ENCODE data around the gene SUN5. TPM values are rescaled to one million over a fixed set of nuclear protein-coding genes. Genes with fewer than 3 reads are reported as not detected.
"Not testable (repeated sequence)": the region's sequence is repeated elsewhere in the genome, so short reads cannot be mapped to it uniquely, and the experiment has no call there.

SUN5 gene
- total RNA-seq, 1 donor from 2014 or later = not detected

- no peak for DNase-seq (ENCODE audit: low read depth)
These were observed 38.5 kb downstream of the SUN5 start for GRCh38 chr20:32965581-32966373.

DNA sequence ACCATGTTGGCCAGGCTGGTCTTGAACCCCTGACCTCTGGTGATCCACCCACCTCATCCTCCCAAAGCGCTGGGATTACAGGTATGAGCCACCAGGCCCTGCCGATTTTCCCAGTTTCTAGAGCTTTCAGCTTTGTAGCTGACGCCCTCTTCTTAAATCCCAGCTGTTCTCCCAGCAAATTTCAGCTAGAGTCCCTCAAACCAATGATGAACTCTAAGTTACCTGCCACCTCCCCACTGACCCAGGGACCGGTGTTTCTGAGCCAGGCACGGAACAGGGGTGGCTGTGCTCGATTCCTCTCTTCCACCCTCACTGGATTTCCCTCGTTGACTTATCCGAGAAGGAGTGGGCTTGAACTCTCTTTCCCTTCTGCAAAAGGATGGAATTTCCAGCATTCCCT, 39.1 kb downstream of the SUN5 start:
- no peak for DNase-seq (ENCODE audit: low read depth)

GRCh38 chr20:32964575-32964974, 39.7 kb downstream of the SUN5 start:
- no peak for DNase-seq (ENCODE audit: low read depth)

GRCh38 chr20:32963176-32963575, 41.1 kb downstream of the SUN5 start:
- DNase-seq (ENCODE audit: low read depth) = no peak

- not testable (repeated sequence) for DNase-seq (ENCODE audit: low read depth)
These were observed 41.6 kb downstream of the SUN5 start for GRCh38 chr20:32962646-32963045.

GRCh38 chr20:32962053-32962452, 42.2 kb downstream of the SUN5 start:
- no peak for DNase-seq (ENCODE audit: low read depth)

GRCh38 chr20:32960849-32961731, 43.1 kb downstream of the SUN5 start:
- DNase-seq (ENCODE audit: low read depth) = no peak

GRCh38 chr20:32960222-32960518, 44.1 kb downstream of the SUN5 start:
- DNase-seq (ENCODE audit: low read depth) = no peak

GRCh38 chr20:32959351-32960221, 44.6 kb downstream of the SUN5 start:
- no peak for DNase-seq (ENCODE audit: low read depth)

- DNase-seq (ENCODE audit: low read depth) = no peak
These were observed 45.7 kb downstream of the SUN5 start for GRCh38 chr20:32958574-32958973.

GRCh38 chr20:32957459-32957858, 46.8 kb downstream of the SUN5 start:
- peak; percentile 30 for DNase-seq (ENCODE audit: low read depth)

DNA sequence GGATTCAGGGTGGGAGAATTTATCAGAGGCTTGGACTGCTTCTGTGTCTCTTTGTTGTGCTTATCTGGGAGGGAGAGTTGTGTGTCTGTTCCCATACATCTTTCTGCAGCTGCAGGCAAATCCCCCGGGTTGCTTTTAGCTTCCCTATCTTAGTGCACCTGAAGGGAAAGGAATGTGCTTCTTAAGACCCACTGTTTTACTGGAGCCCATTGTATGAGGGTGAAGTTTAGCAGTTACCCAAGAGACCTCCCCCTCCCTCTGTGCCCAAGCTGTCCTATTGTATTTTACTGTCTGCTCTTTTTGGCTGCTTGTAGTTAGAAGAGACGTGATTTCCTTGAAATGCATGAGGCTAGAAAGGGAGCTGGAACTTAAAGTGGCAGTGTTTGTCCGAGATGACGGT, 53.7 kb downstream of the SUN5 start:
- DNase-seq (ENCODE audit: low read depth) = not testable (repeated sequence)

DNA sequence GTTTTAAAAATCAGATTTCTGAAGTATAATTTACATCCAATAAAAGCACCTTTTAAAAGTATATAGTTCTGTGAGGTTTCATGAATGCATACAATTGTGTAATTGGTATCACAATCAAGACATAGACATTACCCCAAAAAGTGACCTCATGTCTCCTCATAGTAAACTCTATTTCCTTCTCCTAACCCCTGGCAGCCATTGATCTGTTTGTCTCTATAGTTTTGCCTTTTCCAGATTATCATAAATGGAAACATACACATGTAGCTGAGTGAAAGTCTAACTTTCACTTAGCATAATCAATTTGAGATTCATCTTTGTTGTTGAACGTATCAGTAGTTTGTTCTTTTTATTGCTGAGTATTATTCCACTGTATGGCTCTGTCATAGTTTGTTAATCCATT, 57.6 kb downstream of the SUN5 start:
- no peak for DNase-seq (ENCODE audit: low read depth)

GRCh38 chr20:32945710-32946221, 58.5 kb downstream of the SUN5 start:
- DNase-seq (ENCODE audit: low read depth) = peak; percentile 22

GRCh38 chr20:32943490-32944052, 60.7 kb downstream of the SUN5 start:
- no peak for DNase-seq (ENCODE audit: low read depth)

GRCh38 chr20:32941155-32941885, 62.9 kb downstream of the SUN5 start:
- no peak for DNase-seq (ENCODE audit: low read depth)

GRCh38 chr20:32934580-32934979, 69.7 kb downstream of the SUN5 start:
- DNase-seq (ENCODE audit: low read depth) = no peak

All from myocyte (in vitro differentiated cells).